K562 (cell line): ENCODE measurements around the gene CHMP5. TPM values are rescaled to one million over a fixed set of nuclear protein-coding genes. Genes with fewer than 3 reads are reported as not detected.

Source experiments
- ATAC-seq: fragments of 200-7000 bp; cut with Tn5 transposase; 3 replicates; pipeline ENCODE4 v1.9.1; 2020; ENCODE audit warnings: moderate library complexity
- BruUV-seq: library from RNA; stranded (reverse); fragments of 400-500 nt; replicated peaks from 2 replicates; lab custom pipeline; 2021; lab: Mats Ljungman, UMichigan
- CTCF ChIA-PET: fragments of 300-600 bp; formaldehyde crosslinking; extraction: SDS; loops from one replicate; lab custom pipeline; 2021; ENCODE audit warnings: low intra/inter-chr PET ratio; lab: Yijun Ruan, JAX
- POLR2A ChIA-PET: fragments of 300-600, 350-650 bp; sonication (Branson Sonifier 250); formaldehyde crosslinking; extraction: SDS; loops from one replicate; lab custom pipeline; 2021; ENCODE audit warnings: antibody characterized with exemption, inconsistent platforms; lab: Yijun Ruan, JAX
- DNase-seq, 4 experiments: peaks; one replicate each; pipeline versions ENCODE4 v3.0.0 to v3.0.0-alpha.2; 2011 to 2018; ENCODE audit warnings: low spot score in 3 of 4, mixed read lengths in 3 of 4; ENCODE audit errors: extremely low read depth in 1 of 4
- FAIRE-seq: peaks from 2 replicates; lab custom pipeline; 2011; peaks lifted over from hg19 to GRCh38; lab: Jason Lieb, UNC
- H2AFZ ChIP-seq: 2 replicates; pipeline ENCODE4 v1.6.0; 2011; ENCODE audit warnings: low read depth, low read length, control low read depth, inconsistent platforms
- H3K27ac ChIP-seq: fragments of 200-600 bp; 3 replicates; pipeline ENCODE4 v1.8.0; 2011; ENCODE audit warnings: low read depth, mild to moderate bottlenecking, control low read depth, inconsistent platforms, low read length, moderate library complexity, mixed read lengths; ENCODE audit errors: extremely low read depth
- H3K27me3 ChIP-seq, 2 experiments: fragments of 300-600 bp in 1 of 2; 2 replicates in 1 of 2; 3 replicates in 1 of 2; pipeline versions ENCODE4 v1.6.0 to v1.8.0; 2011; ENCODE audit warnings: inconsistent platforms in 2 of 2, low read length in 2 of 2, mild to moderate bottlenecking in 1 of 2, mixed read lengths in 1 of 2, moderate library complexity in 1 of 2; ENCODE audit not compliant: control insufficient read depth in 2 of 2, insufficient read depth in 2 of 2
- H3K36me3 ChIP-seq: fragments of 300-600 bp; 3 replicates; pipeline ENCODE4 v1.8.0; 2011; ENCODE audit warnings: mild to moderate bottlenecking, low read length, inconsistent platforms; ENCODE audit not compliant: control insufficient read depth, insufficient read depth
- H3K4me1 ChIP-seq, 2 experiments: fragments of 200-600 bp in 1 of 2; replicated peaks in 1 of 2; 2 replicates in 1 of 2; 3 replicates in 1 of 2; pipeline versions ENCODE4 v1.5.1 to v1.8.0; 2011; ENCODE audit warnings: inconsistent platforms in 2 of 2, low read length in 2 of 2, mild to moderate bottlenecking in 1 of 2, mixed read lengths in 1 of 2, moderate library complexity in 1 of 2; ENCODE audit not compliant: control insufficient read depth in 2 of 2, insufficient read depth in 2 of 2
- H3K4me2 ChIP-seq: 2 replicates; pipeline ENCODE4 v1.6.1; 2011; ENCODE audit warnings: low read length, control low read depth, inconsistent platforms, mixed read lengths; ENCODE audit not compliant: insufficient read depth
- H3K4me3 ChIP-seq: fragments of 200-600 bp; sonication (generic), shearing (Covaris generic); 2 replicates; pipeline ENCODE4 v1.5.1; 2016; ENCODE audit warnings: control low read depth, inconsistent platforms
- H3K79me2 ChIP-seq: fragments of 200-600 bp; 3 replicates; pipeline ENCODE4 v1.8.0; 2011; ENCODE audit warnings: low read length, inconsistent platforms; ENCODE audit not compliant: control insufficient read depth, insufficient read depth
- H3K9ac ChIP-seq, 2 experiments: 2 replicates each; pipeline versions ENCODE4 v1.6.0 to v1.6.1; 2011; ENCODE audit warnings: low read depth in 2 of 2, low read length in 2 of 2, control low read depth in 1 of 2, inconsistent platforms in 1 of 2, mild to moderate bottlenecking in 1 of 2, mixed read lengths in 1 of 2; ENCODE audit not compliant: insufficient read depth in 1 of 2
- H3K9me1 ChIP-seq: one replicate; pipeline ENCODE4 v1.6.0; 2011; ENCODE audit warnings: inconsistent platforms, mild to moderate bottlenecking, low read length, moderate library complexity; ENCODE audit not compliant: control insufficient read depth, insufficient read depth
- H3K9me3 ChIP-seq: replicated peaks from 2 replicates; pipeline ENCODE4 v1.5.1; 2011; ENCODE audit warnings: low read depth, low read length, inconsistent platforms; ENCODE audit not compliant: control insufficient read depth, insufficient read depth
- H4K20me1 ChIP-seq: replicated peaks from 2 replicates; pipeline ENCODE4 v1.6.1; 2011; ENCODE audit warnings: low read length, inconsistent platforms, mixed read lengths; ENCODE audit not compliant: control insufficient read depth, insufficient read depth
- ATF2 ChIP-seq: sonication (generic); formaldehyde crosslinking; IDR thresholded peaks from 2 replicates; pipeline ENCODE4 v1.8.1; 2022; ENCODE audit warnings: missing genetic modification reagents
- CREBBP ChIP-seq: IDR thresholded peaks from one replicate; pipeline ENCODE4 v1.6.1; 2012; ENCODE audit warnings: low read depth, mild to moderate bottlenecking, control low read depth, inconsistent platforms, low read length
- CTCFL ChIP-seq: IDR thresholded peaks from 2 replicates; pipeline ENCODE4 v1.6.1; 2011; ENCODE audit warnings: borderline replicate concordance, low read depth, mild to moderate bottlenecking, moderate library complexity, low read length; ENCODE audit not compliant: insufficient read depth, poor library complexity, severe bottlenecking
- E2F1 ChIP-seq: sonication (generic); formaldehyde crosslinking; IDR thresholded peaks from 2 replicates; pipeline ENCODE4 v1.8.1; 2023; ENCODE audit warnings: mild to moderate bottlenecking, missing genetic modification reagents, moderate library complexity
- IFI16 ChIP-seq: fragments of 250-450 bp; sonication (Bioruptor Pico); IDR thresholded peaks from 2 replicates; pipeline ENCODE4 v2.1.2; 2022; ENCODE audit warnings: mild to moderate bottlenecking, inconsistent platforms
- MTA1 ChIP-seq: fragments of 450-650 bp; IDR thresholded peaks from 2 replicates; pipeline ENCODE4 v1.6.1; 2017; ENCODE audit warnings: borderline replicate concordance
- RAD51 ChIP-seq: fragments of 450-650 bp; IDR thresholded peaks from 2 replicates; pipeline ENCODE4 v1.7.1; 2016; ENCODE audit warnings: low read depth, mild to moderate bottlenecking, borderline replicate concordance
- YBX1 ChIP-seq: fragments of 450-650 bp; IDR thresholded peaks from 2 replicates; pipeline ENCODE4 v1.7.1; 2016; ENCODE audit warnings: mild to moderate bottlenecking
- ZBED1 ChIP-seq: IDR thresholded peaks from 2 replicates; pipeline ENCODE4 v1.6.1; 2014
- ZNF175 ChIP-seq: fragments of 200-800 bp; sonication (Bioruptor generic); IDR thresholded peaks from 2 replicates; pipeline ENCODE4 v1.6.1; 2016; ENCODE audit warnings: low read depth, mild to moderate bottlenecking, missing genetic modification characterization, missing compliant biosample characterization
- ZNF274 ChIP-seq: IDR thresholded peaks from 2 replicates; pipeline ENCODE4 v1.6.1; 2011; ENCODE audit warnings: low read depth, mild to moderate bottlenecking, low read length, moderate library complexity, borderline replicate concordance
- WGBS: fragments of 100-300 bp; shearing (Covaris generic); methylation state at CpG from one replicate; pipeline ENCODE4 v1.1.6; 2016; ENCODE audit warnings: low coverage, mixed read lengths; ENCODE audit not compliant: insufficient coverage; ENCODE audit errors: missing lambda C conversion rate; 5-methylcytosine and 5-hydroxymethylcytosine counted together
- in situ Hi-C: fragments of 300-500 bp; cut with MboI; formaldehyde crosslinking; loops from 4 replicates; pipeline ENCODE4 v1.15.0; 2018; ENCODE audit warnings: inconsistent platforms, mixed read lengths
- intact Hi-C: fragments of 100-400 bp; cut with micrococcal nuclease; formaldehyde crosslinking; loops from 2 replicates; pipeline ENCODE4 v1.14.2; 2022
- polyA plus RNA-seq, 8 experiments: library from polyadenylated mRNA; depleted of rRNA in 4 of 8; stranded (reverse) in 5 of 8; unstranded in 3 of 8; fragments of >200 nt; fragmentation: Nextera tagmentation in 2 of 8; fragmentation: Illumina TruSeq in 1 of 8; extraction: Ambion mirVana in 2 of 8; extraction: Trizol in 1 of 8; gene quantifications; 2 replicates each; pipeline versions ENCODE4 v1.2.1 to v1.2.3, GENCODE V29; 2011 to 2014; ENCODE audit warnings: inconsistent platforms in 1 of 8, missing spikeins in 1 of 8
- total RNA-seq, 7 experiments: library from RNA; depleted of rRNA in 6 of 7; stranded (reverse); fragments of >200 nt in 6 of 7; fragmentation: Illumina TruSeq in 2 of 7; extraction: Trizol in 2 of 7; gene quantifications; 2 replicates each; pipeline versions ENCODE4 v1.2.1 to v1.2.3, GENCODE V29; 2011 to 2021; ENCODE audit warnings: low replicate concordance in 1 of 7
- TF ChIP-seq, protein P1 (sequence below): fragments of 450-650 bp; formaldehyde crosslinking; IDR thresholded peaks from 2 replicates; pipeline ENCODE4 v1.4.0; 2020; ENCODE audit warnings: mild to moderate bottlenecking
- TF ChIP-seq, protein P2 (sequence below): sonication (generic); formaldehyde crosslinking; IDR thresholded peaks from 2 replicates; pipeline ENCODE4 v1.8.0; 2022; ENCODE audit warnings: mild to moderate bottlenecking, missing genetic modification reagents
- TF ChIP-seq, protein P3 (sequence below): sonication (generic); formaldehyde crosslinking; IDR thresholded peaks from 2 replicates; pipeline ENCODE4 v1.8.1; 2022; ENCODE audit warnings: missing genetic modification reagents
- TF ChIP-seq, protein P4 (sequence below): fragments of 250-450 bp; sonication (Bioruptor Pico); IDR thresholded peaks from 2 replicates; pipeline ENCODE4 v1.9.0; 2021; ENCODE audit warnings: mild to moderate bottlenecking

CHMP5 gene
- total and polyA plus RNA-seq, 9 of the 15 experiments (the other 6 are each of a cell fraction or from before 2014, with no cell fraction given) = 36.0 to 105 (median 54.9) TPM

GRCh38 chr9:33249983-33250382 is 14.9 kb upstream of the CHMP5 start:
- H3K9me3 ChIP-seq = no peaks in the 10 kb centered on the region
- H3K9me1 ChIP-seq = no peaks in the 10 kb centered on the region
- DNase-seq = no peak
- POLR2A ChIA-PET = interaction anchor here (1.2 to 2.6 kb wide), 4 partner anchors 10 to 33 kb away, joined by 3 to 10 read pairs (median 7); partner anchors contain the start of genes BAG1, CHMP5 and SPINK4
- no peak overlapping the region for H2AFZ ChIP-seq
- no TSS peak for BruUV-seq
- peaks cover 28% of the 10 kb centered on the region; the same call in 2 of the 3 replicates for H3K36me3 ChIP-seq
- H3K9ac ChIP-seq = no peak overlapping the region
- no peaks in the 10 kb centered on the region; the same call in 1 of the 2 replicates for H4K20me1 ChIP-seq
- no peak overlapping the region for H3K4me2 ChIP-seq
- CTCF ChIA-PET = no interaction called here
- no peaks in the 10 kb centered on the region for H3K79me2 ChIP-seq
- in situ Hi-C loops (loop anchor here (25.0 kb wide), 2 partner anchors 688 to 863 kb away; partner anchors contain the start of genes ACO1, NDUFB6, SMIM27 and TOPORS), intact Hi-C loops (no loop called here)
- H3K27ac ChIP-seq = no peak overlapping the region
- FAIRE-seq = no peak
- no peaks in the 10 kb centered on the region for H3K27me3 ChIP-seq
- H3K4me3 ChIP-seq = no peak overlapping the region
- no peaks in the 10 kb centered on the region for H3K4me1 ChIP-seq
- no peak for ATAC-seq
- WGBS = 77% methylated on average over 2 of the region's 2 CpGs
- TF ChIP-seq CREBBP = no peak
- TF ChIP-seq, protein P1, sequence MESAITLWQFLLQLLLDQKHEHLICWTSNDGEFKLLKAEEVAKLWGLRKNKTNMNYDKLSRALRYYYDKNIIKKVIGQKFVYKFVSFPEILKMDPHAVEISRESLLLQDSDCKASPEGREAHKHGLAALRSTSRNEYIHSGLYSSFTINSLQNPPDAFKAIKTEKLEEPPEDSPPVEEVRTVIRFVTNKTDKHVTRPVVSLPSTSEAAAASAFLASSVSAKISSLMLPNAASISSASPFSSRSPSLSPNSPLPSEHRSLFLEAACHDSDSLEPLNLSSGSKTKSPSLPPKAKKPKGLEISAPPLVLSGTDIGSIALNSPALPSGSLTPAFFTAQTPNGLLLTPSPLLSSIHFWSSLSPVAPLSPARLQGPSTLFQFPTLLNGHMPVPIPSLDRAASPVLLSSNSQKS (CRISPR knock-in tag) = no peak
- TF ChIP-seq ZNF175 (CRISPR knock-in tag) = no peak
- TF ChIP-seq MTA1 = no peak
- no peak for TF ChIP-seq ZNF274
- no peak for TF ChIP-seq CTCFL
- TF ChIP-seq IFI16 (CRISPR knock-in tag) = no peak
- no peak for TF ChIP-seq ATF2 (CRISPR knock-in tag)
- no peak for TF ChIP-seq YBX1
- TF ChIP-seq, protein P2, sequence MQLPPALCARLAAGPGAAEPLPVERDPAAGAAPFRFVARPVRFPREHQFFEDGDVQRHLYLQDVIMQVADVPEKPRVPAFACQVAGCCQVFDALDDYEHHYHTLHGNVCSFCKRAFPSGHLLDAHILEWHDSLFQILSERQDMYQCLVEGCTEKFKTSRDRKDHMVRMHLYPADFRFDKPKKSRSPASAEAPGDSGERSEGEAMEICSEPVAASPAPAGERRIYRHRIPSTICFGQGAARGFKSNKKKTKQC (CRISPR knock-in tag) = no peak
- TF ChIP-seq, protein P3, sequence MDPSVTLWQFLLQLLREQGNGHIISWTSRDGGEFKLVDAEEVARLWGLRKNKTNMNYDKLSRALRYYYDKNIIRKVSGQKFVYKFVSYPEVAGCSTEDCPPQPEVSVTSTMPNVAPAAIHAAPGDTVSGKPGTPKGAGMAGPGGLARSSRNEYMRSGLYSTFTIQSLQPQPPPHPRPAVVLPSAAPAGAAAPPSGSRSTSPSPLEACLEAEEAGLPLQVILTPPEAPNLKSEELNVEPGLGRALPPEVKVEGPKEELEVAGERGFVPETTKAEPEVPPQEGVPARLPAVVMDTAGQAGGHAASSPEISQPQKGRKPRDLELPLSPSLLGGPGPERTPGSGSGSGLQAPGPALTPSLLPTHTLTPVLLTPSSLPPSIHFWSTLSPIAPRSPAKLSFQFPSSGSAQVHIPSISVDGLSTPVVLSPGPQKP (CRISPR knock-in tag) = no peak
- TF ChIP-seq RAD51 = no peak
- TF ChIP-seq E2F1 (CRISPR knock-in tag) = no peak
- TF ChIP-seq, protein P4, sequence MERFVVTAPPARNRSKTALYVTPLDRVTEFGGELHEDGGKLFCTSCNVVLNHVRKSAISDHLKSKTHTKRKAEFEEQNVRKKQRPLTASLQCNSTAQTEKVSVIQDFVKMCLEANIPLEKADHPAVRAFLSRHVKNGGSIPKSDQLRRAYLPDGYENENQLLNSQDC (CRISPR knock-in tag) = no peak
- no peak for TF ChIP-seq ZBED1
